Esophagus squamous epithelium (tissue), 5 donors: ENCODE data around the gene DZIP1L. TPM values are rescaled to one million over a fixed set of nuclear protein-coding genes. Genes with fewer than 3 reads are reported as not detected.

Source experiments
- DNase-seq: peaks from one replicate; lab custom pipeline; 2025; lab: John Stamatoyannopoulos, UW
- H3K27ac ChIP-seq, 4 donors: fragments of 200-600 bp; sonication (generic); one replicate each; pipeline ENCODE4 v1.5.1; 2016 to 2019; ENCODE audit warnings: mild to moderate bottlenecking in 1 of 4
- H3K27me3 ChIP-seq, 4 donors: fragments of 200-600 bp; sonication (generic); 1 replicate in 3 of 4; 2 replicates in 1 of 4; pipeline versions ENCODE4 v1.5.1 to v1.6.0; 2017 to 2021; ENCODE audit warnings: antibody characterized with exemption in 1 of 4
- H3K36me3 ChIP-seq, 3 donors: fragments of 200-600 bp; sonication (generic); one replicate each; pipeline ENCODE4 v1.5.1; 2016 to 2019
- H3K4me1 ChIP-seq, 3 donors: fragments of 200-600 bp; sonication (generic); one replicate each; pipeline ENCODE4 v1.5.1; 2017 to 2019
- H3K4me3 ChIP-seq, 4 donors: fragments of 200-600 bp; sonication (generic); 1 replicate in 3 of 4; 2 replicates in 1 of 4; pipeline ENCODE4 v1.5.1; 2016 to 2019; ENCODE audit warnings: mild to moderate bottlenecking in 2 of 4, moderate library complexity in 1 of 4
- H3K9me3 ChIP-seq, 3 donors: fragments of 200-600 bp; sonication (generic); one replicate each; pipeline ENCODE4 v1.5.1; 2016 to 2019
- CTCF ChIP-seq, 6 experiments: fragments of 450-650 bp in 4 of 6; fragments of 200-600 bp in 2 of 6; sonication (generic) in 2 of 6; IDR thresholded peaks; one replicate each; pipeline ENCODE4 v1.5.1; 2016 to 2019; ENCODE audit warnings: antibody characterized with exemption in 6 of 6, mild to moderate bottlenecking in 4 of 6, moderate library complexity in 4 of 6
- POLR2A ChIP-seq, 4 donors: fragments of 450-650 bp; IDR thresholded peaks; one replicate each; pipeline ENCODE4 v1.6.1; 2017; ENCODE audit warnings: antibody characterized with exemption in 4 of 4, mild to moderate bottlenecking in 4 of 4, moderate library complexity in 3 of 4
- whole genome bisulfite sequencing, 2 donors: methylation state at CpG; one replicate each; pipeline ENCODE4 v1.1.5; 2018; 5-methylcytosine and 5-hydroxymethylcytosine counted together
- intact Hi-C: fragments of 100-400 bp; cut with DNase I; formaldehyde crosslinking; loops from one replicate; pipeline ENCODE4 v1.15.0; 2022
- total RNA-seq, 4 donors: library from RNA; depleted of rRNA; stranded (reverse); fragments of >200 nt; gene quantifications; one replicate each; pipeline ENCODE4 v1.1.0, GENCODE V29; 2016
- donor health status: DM: yes; HTN: yes; CAD: no.

DZIP1L gene
- total RNA-seq, 4 donors from 2014 or later = 1.7 to 17.4 (median 5.0) TPM

GRCh38 chr3:138019281-138020069 lies 95.9 kb downstream of the DZIP1L start:
- no peaks in the 10 kb centered on the region for H3K9me3 ChIP-seq
- TF ChIP-seq CTCF (IDR thresholded peaks at IDR 0.05) (no peak), POLR2A (IDR thresholded peaks at IDR 0.05) (no peak)
- H3K4me1 ChIP-seq = no peaks in the 10 kb centered on the region
- no peaks in the 10 kb centered on the region for H3K27me3 ChIP-seq
- WGBS, 2 donors = 74 to 86% methylated on average over 3 of the region's 3 CpGs
- DNase-seq = no peak
- intact Hi-C loops = no loop called here
- no peak overlapping the region for H3K27ac ChIP-seq
- H3K36me3 ChIP-seq = no peaks in the 10 kb centered on the region
- no peak overlapping the region for H3K4me3 ChIP-seq

DNA sequence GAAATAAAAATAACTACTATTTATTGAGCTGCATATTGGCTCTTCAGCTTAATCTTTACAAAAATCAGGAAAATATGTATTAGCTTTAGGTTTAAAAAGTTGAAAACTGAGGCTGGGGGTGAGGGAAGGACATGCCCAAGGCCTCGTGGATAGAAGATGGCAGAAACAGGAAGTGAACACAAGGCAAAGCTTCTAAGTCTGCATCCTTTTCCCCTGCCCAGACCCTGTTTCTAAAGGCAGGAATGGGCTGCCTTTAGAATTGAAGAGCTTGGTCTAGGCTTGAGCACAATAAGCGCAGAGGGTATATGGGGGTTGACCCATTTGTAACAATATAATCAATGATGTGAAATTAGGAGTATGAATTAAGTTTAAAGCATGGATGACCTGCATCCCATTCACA lies 99.3 kb downstream of the DZIP1L start:
- no peak for TF ChIP-seq CTCF (IDR thresholded peaks at IDR 0.05)
- no peak for TF ChIP-seq POLR2A (IDR thresholded peaks at IDR 0.05)
- intact Hi-C loops = no loop called here
- Histone ChIP-seq H3K27ac (no peak overlapping the region), H3K36me3 (no peaks in the 10 kb centered on the region), H3K27me3 (no peaks in the 10 kb centered on the region), H3K4me1 (no peaks in the 10 kb centered on the region), H3K9me3 (no peaks in the 10 kb centered on the region), H3K4me3 (no peak overlapping the region)
- 67 to 79% methylated on average over 2 of the region's 2 CpGs for WGBS, 2 donors
- no peak for DNase-seq

DNA sequence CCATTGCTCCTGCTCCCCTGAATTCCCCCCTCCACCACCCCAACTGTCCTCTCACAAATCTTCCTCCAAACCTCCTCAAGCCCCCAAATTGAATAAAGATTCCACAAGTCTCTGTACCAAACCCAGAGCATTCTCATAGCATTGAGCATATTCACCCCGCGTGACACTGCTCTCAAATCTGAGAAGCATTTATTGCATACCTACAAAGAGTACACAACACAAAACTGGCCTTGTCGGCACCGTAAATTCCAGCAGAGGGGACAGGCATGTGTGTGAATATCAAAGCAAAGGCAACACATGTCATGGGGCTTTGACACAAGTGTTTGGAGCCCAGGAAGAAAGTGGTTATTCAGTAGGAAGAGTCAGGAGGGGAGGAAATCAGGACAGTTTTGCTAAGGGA lies 102.9 kb downstream of the DZIP1L start:
- H3K27ac ChIP-seq = no peak overlapping the region
- no peaks in the 10 kb centered on the region for H3K27me3 ChIP-seq
- DNase-seq = no peak
- no peak overlapping the region for H3K4me3 ChIP-seq
- TF ChIP-seq POLR2A (IDR thresholded peaks at IDR 0.05) = no peak
- no peak for TF ChIP-seq CTCF (IDR thresholded peaks at IDR 0.05)
- H3K36me3 ChIP-seq = no peaks in the 10 kb centered on the region
- no peaks in the 10 kb centered on the region for H3K9me3 ChIP-seq
- H3K4me1 ChIP-seq = no peaks in the 10 kb centered on the region
- 90 to 97% methylated on average over 3 to 4 of the region's 4 CpGs for WGBS, 2 donors
- intact Hi-C loops = no loop called here

Other genes with a start within 250 kb of the DZIP1L start
- under 1 TPM in 1 of 4 donors, not detected in 3; 0.38 TPM for gene CLDN18, start 105.4 kb downstream of the DZIP1L start, total RNA-seq
- not detected for gene A4GNT, start 16.8 kb upstream of the DZIP1L start, total RNA-seq
- 10 to 100 TPM in 3 of 4 donors, 1 to 10 TPM in 1; 8.1 to 15.3 (median 11.0) TPM for gene DBR1, start 59.3 kb upstream of the DZIP1L start, total RNA-seq
- gene ARMC8, start 71.7 kb upstream of the DZIP1L start, total RNA-seq = 10 to 100 TPM; 29.7 to 59.3 (median 34.6) TPM
- gene NME9, start 214.2 kb upstream of the DZIP1L start, total RNA-seq = 1 to 10 TPM in 1 of 4 donors, not detected in 3; 1.3 TPM
- gene MRAS, start 233.0 kb upstream of the DZIP1L start, total RNA-seq = 1 to 10 TPM in 3 of 4 donors, under 1 TPM in 1; 0.72 to 5.9 (median 2.4) TPM